SK-N-SH (cell line): Measurements from ENCODE around the gene TSGA10. TPM values are rescaled to one million over a fixed set of nuclear protein-coding genes. Genes with fewer than 3 reads are reported as not detected.
A peak's percentile ranks its signal among the peaks of the same experiment; 100 is the strongest.

Experiments used
- CTCF ChIA-PET: fragments of 300-600, 350-600 bp; formaldehyde crosslinking; extraction: SDS; loops from one replicate; lab custom pipeline; 2021; lab: Yijun Ruan, JAX
- POLR2A ChIA-PET: fragments of 350-600 bp; sonication (Branson Sonifier 250); formaldehyde crosslinking; extraction: SDS; loops from one replicate; lab custom pipeline; 2020; ENCODE audit warnings: antibody characterized with exemption, inconsistent platforms; lab: Yijun Ruan, JAX
- DNase-seq: peaks from one replicate; pipeline ENCODE4 v3.0.0; 2012
- H2AFZ ChIP-seq: fragments of 200-600 bp; sonication (generic); 2 replicates; pipeline ENCODE4 v1.8.1; 2016; ENCODE audit warnings: antibody characterized with exemption, mild to moderate bottlenecking, low read depth
- H3F3A ChIP-seq: fragments of 200-600 bp; sonication (generic); replicated peaks from 2 replicates; pipeline ENCODE3; 2016; ENCODE audit warnings: antibody characterized with exemption, mild to moderate bottlenecking; ENCODE audit not compliant: insufficient read depth
- H3K27ac ChIP-seq, 2 experiments: fragments of 200-500 bp in 1 of 2; fragments of 200-600 bp in 1 of 2; sonication (Bioruptor generic) in 1 of 2; sonication (generic), shearing (Covaris generic) in 1 of 2; 2 replicates each; pipeline versions ENCODE4 v1.5.1 to v1.6.1; 2014 to 2016; ENCODE audit warnings: low read depth in 2 of 2, inconsistent platforms in 1 of 2, low read length in 1 of 2, mild to moderate bottlenecking in 1 of 2, mixed read lengths in 1 of 2
- H3K27me3 ChIP-seq: fragments of 200-600 bp; sonication (generic), shearing (Covaris generic); 2 replicates; pipeline ENCODE4 v1.6.1; 2016; ENCODE audit warnings: mixed run types; ENCODE audit not compliant: insufficient read depth
- H3K36me3 ChIP-seq, 2 experiments: fragments of 200-500 bp in 1 of 2; fragments of 200-600 bp in 1 of 2; sonication (Bioruptor generic) in 1 of 2; sonication (generic) in 1 of 2; replicated peaks in 1 of 2; 2 replicates each; pipeline versions ENCODE3 to v1.5.1; 2014 to 2016; ENCODE audit warnings: low read length in 1 of 2, mild to moderate bottlenecking in 1 of 2; ENCODE audit not compliant: insufficient read depth in 2 of 2, control insufficient read depth in 1 of 2
- H3K4me1 ChIP-seq, 2 experiments: fragments of 200-500 bp in 1 of 2; fragments of 200-600 bp in 1 of 2; sonication (Bioruptor generic) in 1 of 2; sonication (generic), shearing (Covaris generic) in 1 of 2; 2 replicates each; pipeline versions ENCODE4 v1.5.1 to v1.6.1; 2014 to 2016; ENCODE audit warnings: low read depth in 1 of 2, low read length in 1 of 2, mixed run types in 1 of 2; ENCODE audit not compliant: insufficient read depth in 2 of 2, control insufficient read depth in 1 of 2
- H3K4me2 ChIP-seq: fragments of 200-600 bp; sonication (generic), shearing (Covaris generic); 2 replicates; pipeline ENCODE4 v1.6.1; 2017; ENCODE audit warnings: mixed run types
- H3K4me3 ChIP-seq, 2 experiments: fragments of 200-500 bp in 1 of 2; fragments of 200-600 bp in 1 of 2; sonication (Bioruptor generic) in 1 of 2; sonication (generic), shearing (Covaris generic) in 1 of 2; 2 replicates each; pipeline versions ENCODE4 v1.5.1 to v1.8.1; 2014 to 2016; ENCODE audit warnings: low read depth in 2 of 2, inconsistent platforms in 1 of 2, low read length in 1 of 2, mild to moderate bottlenecking in 1 of 2, mixed read lengths in 1 of 2, moderate library complexity in 1 of 2
- H3K79me2 ChIP-seq: fragments of 200-600 bp; sonication (generic); 2 replicates; pipeline ENCODE4 v1.8.1; 2017; ENCODE audit warnings: mild to moderate bottlenecking; ENCODE audit not compliant: insufficient read depth
- H3K9ac ChIP-seq: fragments of 200-600 bp; sonication (generic); 2 replicates; pipeline ENCODE4 v1.6.1; 2017; ENCODE audit warnings: mixed run types
- H3K9me2 ChIP-seq: fragments of 200-600 bp; sonication (generic); 2 replicates; pipeline ENCODE4 v1.6.1; 2017; ENCODE audit warnings: mixed run types
- H3K9me3 ChIP-seq: fragments of 200-600 bp; sonication (generic); 2 replicates; pipeline ENCODE4 v1.6.1; 2017; ENCODE audit warnings: mixed run types, mild to moderate bottlenecking, moderate library complexity
- H4K20me1 ChIP-seq: fragments of 200-600 bp; sonication (generic); 2 replicates; pipeline ENCODE4 v1.6.1; 2017; ENCODE audit warnings: mild to moderate bottlenecking, mixed run types; ENCODE audit not compliant: insufficient read depth
- CHD2 ChIP-seq: fragments of 150-350 bp; IDR thresholded peaks from 2 replicates; pipeline ENCODE4 v1.6.1; 2018; ENCODE audit warnings: low read length; ENCODE audit not compliant: partially characterized antibody
- CTCF ChIP-seq: fragments of 200-600 bp; sonication (generic); IDR thresholded peaks from 2 replicates; pipeline ENCODE4 v1.6.1; 2017; ENCODE audit warnings: antibody characterized with exemption, mild to moderate bottlenecking, moderate library complexity
- ELF1 ChIP-seq: IDR thresholded peaks from 2 replicates; pipeline ENCODE4 v1.4.0; 2012
- EP300 ChIP-seq, 2 experiments: IDR thresholded peaks; 2 replicates each; pipeline versions ENCODE4 v1.4.0 to v1.6.1; 2012; ENCODE audit warnings: borderline replicate concordance in 1 of 2, low read depth in 1 of 2, low read length in 1 of 2
- EZH2phosphoT487 ChIP-seq: fragments of 200-600 bp; sonication (generic); IDR thresholded peaks from 2 replicates; pipeline ENCODE4 v1.6.1; 2017; ENCODE audit warnings: low read depth, mixed run types, mild to moderate bottlenecking, antibody characterized with exemption, moderate library complexity, borderline replicate concordance
- FOSL2 ChIP-seq: IDR thresholded peaks from 2 replicates; pipeline ENCODE4 v1.4.0; 2012; ENCODE audit warnings: low read depth, mild to moderate bottlenecking, moderate library complexity, borderline replicate concordance
- FOXJ3 ChIP-seq: sonication (generic); formaldehyde crosslinking; IDR thresholded peaks from 2 replicates; pipeline ENCODE4 v1.5.1; 2020; ENCODE audit warnings: mild to moderate bottlenecking, missing genetic modification reagents
- GABPA ChIP-seq: IDR thresholded peaks from 2 replicates; pipeline ENCODE4 v1.4.0; 2012; ENCODE audit warnings: low read depth, mild to moderate bottlenecking
- IRF3 ChIP-seq: fragments of 150-350 bp; IDR thresholded peaks from 2 replicates; pipeline ENCODE4 v1.6.1; 2016; ENCODE audit warnings: mild to moderate bottlenecking, low read depth, low read length
- JUND ChIP-seq: IDR thresholded peaks from 2 replicates; pipeline ENCODE4 v1.4.0; 2012
- MAX ChIP-seq: IDR thresholded peaks from 2 replicates; pipeline ENCODE4 v1.4.0; 2012; ENCODE audit warnings: low read depth
- MEF2A ChIP-seq: IDR thresholded peaks from 2 replicates; pipeline ENCODE4 v1.4.0; 2012; ENCODE audit warnings: low read depth, borderline replicate concordance
- MXI1 ChIP-seq: IDR thresholded peaks from 2 replicates; pipeline ENCODE4 v1.6.1; 2012; ENCODE audit warnings: mild to moderate bottlenecking, low read depth, low read length, improper control_type of control experiment
- NFIC ChIP-seq: IDR thresholded peaks from 2 replicates; pipeline ENCODE4 v1.4.0; 2012; ENCODE audit warnings: borderline replicate concordance
- NRF1 ChIP-seq: IDR thresholded peaks from 2 replicates; pipeline ENCODE4 v1.6.1; 2012; ENCODE audit warnings: low read depth, mild to moderate bottlenecking, low read length
- POLR2AphosphoS5 ChIP-seq: IDR thresholded peaks from 2 replicates; pipeline ENCODE4 v1.6.1; 2012; ENCODE audit warnings: low read depth, low read length
- RAD21 ChIP-seq: IDR thresholded peaks from 2 replicates; pipeline ENCODE4 v1.6.1; 2012; ENCODE audit warnings: mild to moderate bottlenecking, low read length
- RCOR1 ChIP-seq: fragments of 150-350 bp; IDR thresholded peaks from 2 replicates; pipeline ENCODE4 v1.6.1; 2017; ENCODE audit warnings: antibody characterized with exemption, low read length
- RFX5 ChIP-seq: IDR thresholded peaks from 2 replicates; pipeline ENCODE4 v1.6.1; 2012; ENCODE audit warnings: mild to moderate bottlenecking, improper control_type of control experiment, low read length
- SMC3 ChIP-seq: IDR thresholded peaks from 2 replicates; pipeline ENCODE4 v1.6.1; 2012; ENCODE audit warnings: low read depth, low read length, improper control_type of control experiment
- TAF1 ChIP-seq: IDR thresholded peaks from 2 replicates; pipeline ENCODE4 v1.6.1; 2012; ENCODE audit warnings: low read depth, mild to moderate bottlenecking, low read length, moderate library complexity, borderline replicate concordance
- TCF12 ChIP-seq: IDR thresholded peaks from 2 replicates; pipeline ENCODE4 v1.4.0; 2012
- USF1 ChIP-seq: IDR thresholded peaks from 2 replicates; pipeline ENCODE4 v1.4.0; 2012; ENCODE audit warnings: low read depth, borderline replicate concordance
- USF2 ChIP-seq: fragments of 150-350 bp; IDR thresholded peaks from 2 replicates; pipeline ENCODE4 v1.6.1; 2017; ENCODE audit warnings: antibody characterized with exemption, low read length, low read depth, borderline replicate concordance
- YY1 ChIP-seq: IDR thresholded peaks from 2 replicates; pipeline ENCODE4 v1.4.0; 2012; ENCODE audit warnings: low read depth, mild to moderate bottlenecking
- ZBTB33 ChIP-seq: IDR thresholded peaks from 2 replicates; pipeline ENCODE4 v1.4.0; 2012; ENCODE audit warnings: low read depth, borderline replicate concordance
- WGBS: methylation state at CpG from one replicate; pipeline ENCODE4 v1.1.6; 2017; ENCODE audit warnings: low lambda C conversion rate; 5-methylcytosine and 5-hydroxymethylcytosine counted together
- polyA plus RNA-seq, 3 experiments: library from polyadenylated mRNA; depleted of rRNA; stranded (reverse); fragments of >200 nt; gene quantifications; 2 replicates each; pipeline ENCODE4 v1.2.3, GENCODE V29; 2012

The TSGA10 gene
- polyA plus RNA-seq, 1 of the 3 experiments (the other 2 are of a cell fraction) = 1.8 TPM

- Histone ChIP-seq H3K9me3 (no peaks in the 10 kb centered on the region), H4K20me1 (no peaks in the 10 kb centered on the region), H2AFZ (peak within 1 kb of the TSS; percentile 97), H3K9me2 (no peaks in the 10 kb centered on the region), H3K27ac (peak within 1 kb of the TSS in 1 of 2 experiments; percentile 81; a peak in 2 of 4 replicates), H3K4me3 (peak within 1 kb of the TSS; percentile 80 to 81), H3K27me3 (no peaks in the 10 kb centered on the region), H3K36me3 (no peaks in the 10 kb centered on the region), H3K4me1 (peaks cover 0 to 3% of the 10 kb centered on the region in 2 experiments; a peak in 2 of 4 replicates), H3F3A (peaks cover 9% of the 10 kb centered on the region), H3K79me2 (no peaks in the 10 kb centered on the region), H3K4me2 (peak within 1 kb of the TSS; percentile 93), H3K9ac (peak within 1 kb of the TSS; percentile 42)
- DNase-seq = peak; percentile 97
- WGBS = under 1% methylated on average over 33 of the region's 84 CpGs
- POLR2A ChIA-PET = interaction anchor here (0.7 to 1.8 kb wide), 4 partner anchors 13 to 196 kb away, joined by 3 to 20 read pairs (median 8); partner anchors contain the start of genes EIF5B, LIPT1, MITD1 and MRPL30
- CTCF ChIA-PET = interaction anchor here (0.6 to 1.7 kb wide), 6 partner anchors 13 to 195 kb away, joined by 3 to 6 read pairs (median 3); partner anchors contain the start of genes EIF5B, LIPT1 and TSGA10
- no peak for TF ChIP-seq GABPA
- TF ChIP-seq EZH2phosphoT487 = no peak
- TF ChIP-seq IRF3 = no peak
- TF ChIP-seq ZBTB33 = no peak
- TF ChIP-seq CHD2 = peak; percentile 53
- TF ChIP-seq NRF1 = peak; percentile 73
- no peak for TF ChIP-seq MEF2A
- TF ChIP-seq USF2 = no peak
- peak; percentile 7; the same call in 1 of the 2 replicates for TF ChIP-seq MAX
- TF ChIP-seq FOSL2 = no peak
- TF ChIP-seq RFX5 = no peak
- TF ChIP-seq RCOR1 = no peak
- no peak for TF ChIP-seq RAD21
- no peak for TF ChIP-seq CTCF
- TF ChIP-seq EP300 (IDR thresholded peaks at IDR 0.05; ENCODE audit: borderline replicate concordance in 1 of 2, low read depth in 1 of 2, low read length in 1 of 2) = no peak
- TF ChIP-seq TAF1 = peak; percentile 53; the same call in 1 of the 2 replicates
- TF ChIP-seq ELF1 = 0 out of 2 replicates have a peak, but pooled peaks have one; percentile 3
- no peak for TF ChIP-seq JUND
- TF ChIP-seq USF1 = no peak
- peak; percentile 18; the same call in 1 of the 2 replicates for TF ChIP-seq SMC3
- TF ChIP-seq YY1 = no peak
- no peak for TF ChIP-seq FOXJ3
- TF ChIP-seq NFIC = no peak
- TF ChIP-seq TCF12 = no peak
- peak; percentile 84 for TF ChIP-seq POLR2AphosphoS5
- peak; percentile 80 for TF ChIP-seq MXI1
Measured at GRCh38 chr2:99141110-99142108, 13.3 kb downstream of the TSGA10 start, which contains the start of gene C2orf15. Gene C2orf15 (plus strand): TSS chr2:99141707. CDS start chr2:99150559, 8,852 bp downstream.
